ENCODE results near the gene MYH16. TPM values are rescaled to one million over a fixed set of nuclear protein-coding genes. Genes with fewer than 3 reads are reported as not detected.
"Not testable (repeated sequence)": the region's sequence is repeated elsewhere in the genome, so short reads cannot be mapped to it uniquely, and the experiment has no call there.

Gene MYH16
- total and polyA plus RNA-seq, 2 experiments from 2014 or later: not detected

GRCh38 chr7:99357701-99358490 lies 85.3 kb downstream of the MYH16 start:
- H3K27ac Mint-ChIP-seq: no peak overlapping the region
- ATAC-seq: no peak

GRCh38 chr7:99358521-99358920 lies 85.9 kb downstream of the MYH16 start:
- not testable (repeated sequence) for H3K27me3 Mint-ChIP-seq (ENCODE audit: insufficient read depth, low read depth, poor library complexity); H3K4me1 Mint-ChIP-seq; H3K4me1 ChIP-seq (ENCODE audit: insufficient read depth); ATAC-seq; H3F3A ChIP-seq (replicated peaks; ENCODE audit: low read depth); H3K4me2 ChIP-seq; H3K79me2 ChIP-seq (replicated peaks; ENCODE audit: insufficient read depth); H4K20me1 ChIP-seq (replicated peaks; ENCODE audit: insufficient read depth); H3K4me3 ChIP-seq; H3K27ac Mint-ChIP-seq; H2AFZ ChIP-seq; H3K9me3 Mint-ChIP-seq; H3K27me3 ChIP-seq (ENCODE audit: insufficient read depth); DNase-seq (ENCODE audit: low spot score); H3K27ac ChIP-seq (ENCODE audit: low read depth); H3K9me2 ChIP-seq (ENCODE audit: insufficient read depth); H3K4me3 Mint-ChIP-seq
- peaks cover 19% of the 10 kb centered on the region for H3K36me3 ChIP-seq (ENCODE audit: insufficient read depth)
- peaks cover 48% of the 10 kb centered on the region for H3K36me3 Mint-ChIP-seq (ENCODE audit: low read depth)

More at GRCh38 chr7:99357701-99358490, 85.3 kb downstream of the MYH16 start:
- H3K9me3 Mint-ChIP-seq: no peaks in the 10 kb centered on the region
- H3K4me3 Mint-ChIP-seq: no peak overlapping the region
- H3K4me3 ChIP-seq: no peak overlapping the region
- no peak overlapping the region for H3K27ac ChIP-seq (ENCODE audit: low read depth)
- no peak overlapping the region for H2AFZ ChIP-seq
- H3K4me1 ChIP-seq (ENCODE audit: insufficient read depth): no peaks in the 10 kb centered on the region
- H3K79me2 ChIP-seq (replicated peaks; ENCODE audit: insufficient read depth): no peaks in the 10 kb centered on the region
- no peaks in the 10 kb centered on the region for H3K9me2 ChIP-seq (ENCODE audit: insufficient read depth)
- TF ChIP-seq EZH2phosphoT487 (IDR thresholded peaks at IDR 0.05; ENCODE audit: unreplicated experiment) (no peak), ZNF331 (CRISPR knock-in tag; IDR thresholded peaks at IDR 0.05; ENCODE audit: low read depth) (no peak), ETS1 (IDR thresholded peaks at IDR 0.05) (no peak), CREB1 (CRISPR knock-in tag; IDR thresholded peaks at IDR 0.05; ENCODE audit: low read depth) (no peak)
- H3K27me3 ChIP-seq (ENCODE audit: insufficient read depth): no peaks in the 10 kb centered on the region
- peaks cover 19% of the 10 kb centered on the region for H3K36me3 ChIP-seq (ENCODE audit: insufficient read depth)
- H3K36me3 Mint-ChIP-seq (ENCODE audit: low read depth): peaks cover 42% of the 10 kb centered on the region
- 0 out of 2 replicates have a peak, but pooled peaks cover 5% of the 10 kb centered on the region for H4K20me1 ChIP-seq (replicated peaks; ENCODE audit: insufficient read depth)
- H3K4me1 Mint-ChIP-seq: 0 out of 3 replicates have a peak, but pooled peaks cover 6% of the 10 kb centered on the region
- 0 out of 2 replicates have a peak, but pooled peaks cover 2% of the 10 kb centered on the region for H3F3A ChIP-seq (replicated peaks; ENCODE audit: low read depth)
- H3K4me2 ChIP-seq: no peak overlapping the region
- DNase-seq (ENCODE audit: low spot score): no peak
- peaks cover 10% of the 10 kb centered on the region for H3K27me3 Mint-ChIP-seq (ENCODE audit: insufficient read depth, low read depth, poor library complexity)

GRCh38 chr7:99359465-99360154 lies 87.0 kb downstream of the MYH16 start:
- Mint-ChIP-seq H3K27ac (0 out of 2 replicates have a peak overlapping the region, but pooled peaks have one; percentile 44), H3K4me3 (no peak overlapping the region), H3K9me3 (no peaks in the 10 kb centered on the region), H3K4me1 (0 out of 3 replicates have a peak, but pooled peaks cover 6% of the 10 kb centered on the region), H3K36me3 (ENCODE audit: low read depth) (peaks cover 53% of the 10 kb centered on the region), H3K27me3 (ENCODE audit: insufficient read depth, low read depth, poor library complexity) (peaks cover 10% of the 10 kb centered on the region)
- no peaks in the 10 kb centered on the region for H3K9me2 ChIP-seq (ENCODE audit: insufficient read depth)
- 0 out of 2 replicates have a peak, but pooled peaks cover 2% of the 10 kb centered on the region for H3F3A ChIP-seq (replicated peaks; ENCODE audit: low read depth)
- no peaks in the 10 kb centered on the region for H3K4me1 ChIP-seq (ENCODE audit: insufficient read depth)
- peak; percentile 96 for ATAC-seq
- H3K27ac ChIP-seq (ENCODE audit: low read depth): no peak overlapping the region; the same call in 1 of the 2 replicates
- H2AFZ ChIP-seq: no peak overlapping the region
- H3K79me2 ChIP-seq (replicated peaks; ENCODE audit: insufficient read depth): no peaks in the 10 kb centered on the region
- no peak overlapping the region for H3K4me2 ChIP-seq
- peaks cover 17% of the 10 kb centered on the region for H3K36me3 ChIP-seq (ENCODE audit: insufficient read depth)
- 0 out of 2 replicates have a peak, but pooled peaks cover 5% of the 10 kb centered on the region for H4K20me1 ChIP-seq (replicated peaks; ENCODE audit: insufficient read depth)
- no peaks in the 10 kb centered on the region for H3K27me3 ChIP-seq (ENCODE audit: insufficient read depth)
- no peak overlapping the region for H3K4me3 ChIP-seq
- peak; percentile 69 for DNase-seq (ENCODE audit: low spot score)
- TF ChIP-seq CREB1 (CRISPR knock-in tag; IDR thresholded peaks at IDR 0.05; ENCODE audit: low read depth) (no peak), ZNF114 (CRISPR knock-in tag; IDR thresholded peaks at IDR 0.05) (no peak), EZH2 (IDR thresholded peaks at IDR 0.05; ENCODE audit: low read depth, unreplicated experiment) (no peak), POLR2AphosphoS5 (IDR thresholded peaks at IDR 0.05; ENCODE audit: low read depth) (no peak)
